OCI-LY7 (cell line): ENCODE data around the gene THAP11. TPM values are rescaled to one million over a fixed set of nuclear protein-coding genes. Genes with fewer than 3 reads are reported as not detected.

ENCODE experiments used
- BruUV-seq: library from RNA; stranded (reverse); fragments of 400-500 nt; replicated peaks from 2 replicates; lab custom pipeline; 2021; lab: Mats Ljungman, UMichigan
- CTCF ChIA-PET: fragments of 300-600 bp; sonication (Branson Sonifier 250); formaldehyde crosslinking; loops from one replicate; lab custom pipeline; 2022; ENCODE audit warnings: antibody characterized with exemption; ENCODE audit not compliant: unreplicated experiment; lab: Charles Lee
- POLR2A ChIA-PET: fragments of 300-600 bp; sonication (Branson Sonifier 250); formaldehyde crosslinking; loops from one replicate; lab custom pipeline; 2022; ENCODE audit warnings: antibody characterized with exemption; lab: Charles Lee
- DNase-seq: peaks from one replicate; pipeline ENCODE4 v3.0.0-alpha.2; 2015; ENCODE audit warnings: low spot score
- H2AFZ ChIP-seq: fragments of 200-600 bp; sonication (generic), shearing (Covaris generic); 2 replicates; pipeline ENCODE4 v1.6.1; 2014; ENCODE audit warnings: mild to moderate bottlenecking, antibody characterized with exemption, low read length, moderate library complexity
- H3K27ac ChIP-seq: fragments of 200-600 bp; sonication (generic); 2 replicates; pipeline ENCODE4 v1.5.1; 2014; ENCODE audit warnings: mixed run types, low read depth, mild to moderate bottlenecking, moderate library complexity, low read length, inconsistent platforms; ENCODE audit not compliant: poor library complexity, severe bottlenecking
- H3K36me3 ChIP-seq: fragments of 200-600 bp; sonication (generic); 2 replicates; pipeline ENCODE4 v1.6.1; 2014; ENCODE audit warnings: mild to moderate bottlenecking, antibody characterized with exemption, low read length, moderate library complexity, mixed read lengths; ENCODE audit not compliant: insufficient read depth
- H3K4me1 ChIP-seq: fragments of 200-600 bp; sonication (generic); 2 replicates; pipeline ENCODE4 v1.5.1; 2014; ENCODE audit warnings: mild to moderate bottlenecking, low read length; ENCODE audit not compliant: insufficient read depth, poor library complexity, severe bottlenecking
- H3K4me2 ChIP-seq: fragments of 200-600 bp; sonication (generic); 2 replicates; pipeline ENCODE4 v1.6.1; 2014; ENCODE audit warnings: mild to moderate bottlenecking, low read length
- H3K4me3 ChIP-seq: fragments of 200-600 bp; sonication (generic); 2 replicates; pipeline ENCODE4 v1.5.1; 2014; ENCODE audit warnings: mild to moderate bottlenecking, low read depth, low read length; ENCODE audit not compliant: poor library complexity, severe bottlenecking
- H3K79me2 ChIP-seq: fragments of 200-600 bp; sonication (generic); 2 replicates; pipeline ENCODE4 v1.6.1; 2016; ENCODE audit warnings: low read depth, mild to moderate bottlenecking, low read length, moderate library complexity, mixed read lengths; ENCODE audit not compliant: insufficient read depth
- H3K9me2 ChIP-seq: fragments of 200-600 bp; sonication (generic); 2 replicates; pipeline ENCODE4 v1.6.1; 2016; ENCODE audit warnings: mild to moderate bottlenecking, low read length, mixed read lengths; ENCODE audit not compliant: insufficient read depth
- H3K9me3 ChIP-seq: fragments of 200-600 bp; sonication (generic); 2 replicates; pipeline ENCODE4 v1.6.1; 2014; ENCODE audit warnings: mild to moderate bottlenecking, mixed run types, low read length, mixed read lengths
- H4K20me1 ChIP-seq: fragments of 200-600 bp; sonication (generic); 2 replicates; pipeline ENCODE4 v1.6.1; 2014; ENCODE audit warnings: mild to moderate bottlenecking, antibody characterized with exemption, low read length, moderate library complexity, mixed read lengths; ENCODE audit not compliant: insufficient read depth
- EZH2phosphoT487 ChIP-seq: fragments of 200-600 bp; sonication (generic); IDR thresholded peaks from 2 replicates; pipeline ENCODE4 v1.6.1; 2018; ENCODE audit warnings: low read depth, borderline replicate concordance, mild to moderate bottlenecking, mixed run types, antibody characterized with exemption, low read length, moderate library complexity, mixed read lengths
- intact Hi-C: fragments of 100-400 bp; cut with micrococcal nuclease; formaldehyde crosslinking; loops from one replicate; pipeline ENCODE4 v1.10.0; 2022; ENCODE audit not compliant: unreplicated experiment
- total RNA-seq, 2 experiments: library from RNA; depleted of rRNA in 1 of 2; stranded (reverse); fragments of >200 nt in 1 of 2; shearing (Covaris generic) in 1 of 2; gene quantifications; 2 replicates each; pipeline ENCODE4 v1.2.3, GENCODE V29; 2014 to 2022
- TF ChIP-seq, protein P1 (sequence below): fragments of 200-600 bp; sonication (generic); conservative IDR thresholded peaks from 2 replicates; pipeline ENCODE4 v1.5.1; 2014; ENCODE audit warnings: mild to moderate bottlenecking, antibody characterized with exemption, low read length, moderate library complexity, mixed read lengths

Gene THAP11
- total RNA-seq, 2 experiments from 2014 or later, result 39.5 to 66.3 TPM

DNA sequence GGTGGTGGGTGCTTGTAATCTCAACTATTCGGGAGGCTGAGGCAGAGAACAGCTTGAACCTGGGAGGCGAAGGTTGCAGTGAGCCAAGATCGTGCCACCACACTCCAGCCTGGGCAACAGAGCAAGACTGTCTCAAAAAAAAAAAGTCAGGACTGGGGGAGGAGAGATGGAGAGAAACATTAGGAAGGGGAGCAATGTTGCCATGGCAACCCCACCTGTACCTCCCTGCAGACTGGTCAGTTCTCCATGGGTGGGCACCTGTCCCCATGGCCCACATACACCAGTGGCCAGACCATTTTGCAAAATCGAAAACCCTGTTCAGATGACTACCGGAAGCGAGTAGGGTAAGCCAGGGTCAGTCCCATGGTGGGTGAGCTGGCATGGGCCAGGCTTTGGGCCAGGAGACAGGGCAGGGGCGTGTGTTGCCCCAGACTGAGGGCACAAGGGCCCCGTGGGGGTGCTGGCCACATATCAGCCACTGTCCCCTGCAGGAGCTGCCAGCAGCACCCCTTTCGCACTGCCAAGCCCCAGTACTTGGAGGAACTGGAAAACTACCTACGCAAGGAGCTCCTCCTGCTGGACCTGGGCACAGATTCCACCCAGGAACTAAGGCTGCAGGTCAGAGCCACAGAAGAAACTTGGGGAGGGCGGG, 21.4 kb upstream of the THAP11 start:
- no peaks in the 10 kb centered on the region for H4K20me1 ChIP-seq
- H3K9me3 ChIP-seq, result no peaks in the 10 kb centered on the region
- DNase-seq, result no peak
- POLR2A ChIA-PET, result interaction anchor here (0.6 to 0.7 kb wide), 2 partner anchors 13 to 49 kb away, joined by 3 read pairs; no protein-coding TSS in a partner anchor
- intact Hi-C loops, result no loop called here
- H2AFZ ChIP-seq, result no peak overlapping the region
- CTCF ChIA-PET, result interaction anchor here (0.6 to 0.9 kb wide), 3 partner anchors 17 to 264 kb away, joined by 3 to 5 read pairs (median 4); no protein-coding TSS in a partner anchor
- H3K9me2 ChIP-seq, result no peaks in the 10 kb centered on the region
- no peak overlapping the region for H3K27ac ChIP-seq
- no peaks in the 10 kb centered on the region for H3K36me3 ChIP-seq
- TF ChIP-seq, protein P1, sequence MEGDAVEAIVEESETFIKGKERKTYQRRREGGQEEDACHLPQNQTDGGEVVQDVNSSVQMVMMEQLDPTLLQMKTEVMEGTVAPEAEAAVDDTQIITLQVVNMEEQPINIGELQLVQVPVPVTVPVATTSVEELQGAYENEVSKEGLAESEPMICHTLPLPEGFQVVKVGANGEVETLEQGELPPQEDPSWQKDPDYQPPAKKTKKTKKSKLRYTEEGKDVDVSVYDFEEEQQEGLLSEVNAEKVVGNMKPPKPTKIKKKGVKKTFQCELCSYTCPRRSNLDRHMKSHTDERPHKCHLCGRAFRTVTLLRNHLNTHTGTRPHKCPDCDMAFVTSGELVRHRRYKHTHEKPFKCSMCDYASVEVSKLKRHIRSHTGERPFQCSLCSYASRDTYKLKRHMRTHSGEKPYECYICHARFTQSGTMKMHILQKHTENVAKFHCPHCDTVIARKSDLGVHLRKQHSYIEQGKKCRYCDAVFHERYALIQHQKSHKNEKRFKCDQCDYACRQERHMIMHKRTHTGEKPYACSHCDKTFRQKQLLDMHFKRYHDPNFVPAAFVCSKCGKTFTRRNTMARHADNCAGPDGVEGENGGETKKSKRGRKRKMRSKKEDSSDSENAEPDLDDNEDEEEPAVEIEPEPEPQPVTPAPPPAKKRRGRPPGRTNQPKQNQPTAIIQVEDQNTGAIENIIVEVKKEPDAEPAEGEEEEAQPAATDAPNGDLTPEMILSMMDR, result no peak
- no peak for TF ChIP-seq EZH2phosphoT487
- BruUV-seq, result no TSS peak
- H3K79me2 ChIP-seq, result no peaks in the 10 kb centered on the region
- H3K4me1 ChIP-seq, result no peaks in the 10 kb centered on the region
- H3K4me3 ChIP-seq, result no peak overlapping the region
- H3K4me2 ChIP-seq, result no peak overlapping the region

DNA sequence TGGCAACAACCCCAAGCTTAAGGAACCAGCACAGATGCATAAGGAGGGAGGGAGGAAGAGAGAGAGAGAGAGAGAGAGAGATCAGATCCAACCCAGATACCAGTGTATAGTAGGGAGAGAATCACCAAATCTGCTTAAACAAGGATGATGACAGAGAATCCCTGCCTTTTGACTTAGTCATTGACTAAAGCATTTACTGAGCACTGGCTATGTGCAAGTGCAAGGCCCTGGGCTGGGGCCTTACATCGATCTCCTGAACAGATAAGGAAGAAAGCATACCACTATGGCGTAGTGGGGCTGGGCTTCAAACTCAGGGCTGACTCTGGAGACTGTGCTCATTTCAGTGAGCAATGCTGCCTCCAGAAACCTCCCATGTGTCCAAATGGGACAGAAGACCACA, 19.6 kb upstream of the THAP11 start:
- DNase-seq, result no peak
- H3K27ac ChIP-seq, result no peak overlapping the region
- no peaks in the 10 kb centered on the region for H3K4me1 ChIP-seq
- H3K4me2 ChIP-seq, result no peak overlapping the region
- no peaks in the 10 kb centered on the region for H3K9me3 ChIP-seq
- ChIA-PET POLR2A (no interaction called here), CTCF (interaction anchor here (0.6 kb wide), 1 partner anchor 31 kb away, joined by 4 read pairs; no protein-coding TSS in a partner anchor)
- H3K9me2 ChIP-seq, result no peaks in the 10 kb centered on the region
- no TSS peak for BruUV-seq
- no peak overlapping the region for H2AFZ ChIP-seq
- no peaks in the 10 kb centered on the region for H4K20me1 ChIP-seq
- intact Hi-C loops, result no loop called here
- H3K79me2 ChIP-seq, result no peaks in the 10 kb centered on the region
- H3K4me3 ChIP-seq, result no peak overlapping the region
- TF ChIP-seq, protein P1, result no peak
- no peak for TF ChIP-seq EZH2phosphoT487
- H3K36me3 ChIP-seq, result no peaks in the 10 kb centered on the region

DNA sequence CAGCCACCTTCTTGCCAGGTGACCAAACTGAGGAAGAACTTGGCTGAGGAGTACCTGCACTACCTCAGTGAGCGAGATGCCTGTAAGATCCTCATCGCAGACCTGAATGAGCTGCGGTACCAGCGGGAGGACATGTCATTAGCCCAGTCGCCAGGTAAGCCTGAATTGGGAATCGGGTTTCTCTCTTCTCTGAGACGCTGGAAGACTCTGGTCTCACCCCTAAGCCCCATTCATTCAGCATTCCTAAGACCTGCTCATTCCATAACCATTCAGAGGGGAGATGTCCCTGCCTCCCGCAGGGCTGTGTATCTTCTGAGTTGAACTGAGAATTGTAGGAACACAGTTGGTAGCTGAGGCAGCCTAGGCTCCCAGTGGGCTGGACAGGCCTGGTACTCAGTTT, 17.0 kb upstream of the THAP11 start:
- Histone ChIP-seq H4K20me1 (no peaks in the 10 kb centered on the region), H3K4me2 (no peak overlapping the region), H2AFZ (no peak overlapping the region), H3K9me3 (no peaks in the 10 kb centered on the region), H3K36me3 (no peaks in the 10 kb centered on the region; the same call in 1 of the 2 replicates), H3K4me3 (no peak overlapping the region), H3K4me1 (no peaks in the 10 kb centered on the region), H3K79me2 (no peaks in the 10 kb centered on the region), H3K27ac (no peak overlapping the region), H3K9me2 (no peaks in the 10 kb centered on the region)
- no peak for DNase-seq
- intact Hi-C loops, result no loop called here
- no peak for TF ChIP-seq EZH2phosphoT487
- TF ChIP-seq, protein P1, result no peak
- no TSS peak for BruUV-seq
- ChIA-PET CTCF (no interaction called here), POLR2A (no interaction called here)
